Measurements from ENCODE around the gene POLA1. TPM values are rescaled to one million over a fixed set of nuclear protein-coding genes. Genes with fewer than 3 reads are reported as not detected.

POLA1 gene
- total RNA-seq, 1 experiment from 2014 or later, result 15.1 TPM

- DNase-seq (ENCODE audit: low spot score), result no peak
- in situ Hi-C loops (cut with HindIII; ENCODE audit: low sequenced_read_pairs), result no loop called here
Observed at GRCh38 chrX:25001808-25002660, 308.3 kb downstream of the POLA1 start.

DNA sequence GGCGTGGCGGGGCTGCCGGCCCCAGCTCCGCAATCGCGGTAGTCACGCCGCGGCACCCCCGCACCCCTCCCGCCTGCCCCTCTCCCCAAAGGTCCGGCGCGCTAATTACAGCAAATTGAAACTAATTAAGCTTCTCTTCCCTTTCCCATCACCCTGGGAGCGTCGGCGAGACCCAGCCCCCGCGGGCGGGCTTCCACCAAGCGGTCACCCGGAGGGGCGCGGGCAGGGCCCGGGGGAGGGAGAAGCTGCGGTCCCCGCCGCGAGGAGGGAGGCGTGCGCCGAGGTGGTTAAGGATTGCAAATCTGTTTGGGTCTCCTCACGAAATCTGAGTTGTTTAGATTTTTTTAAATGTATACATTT is 308.9 kb downstream of the POLA1 start:
- in situ Hi-C loops (cut with HindIII; ENCODE audit: low sequenced_read_pairs), result no loop called here
- DNase-seq (ENCODE audit: low spot score), result no peak

- in situ Hi-C loops (cut with HindIII; ENCODE audit: low sequenced_read_pairs), result no loop called here
- no peak for DNase-seq (ENCODE audit: low spot score)
Observed at GRCh38 chrX:25003066-25003849, 309.5 kb downstream of the POLA1 start.

DNA sequence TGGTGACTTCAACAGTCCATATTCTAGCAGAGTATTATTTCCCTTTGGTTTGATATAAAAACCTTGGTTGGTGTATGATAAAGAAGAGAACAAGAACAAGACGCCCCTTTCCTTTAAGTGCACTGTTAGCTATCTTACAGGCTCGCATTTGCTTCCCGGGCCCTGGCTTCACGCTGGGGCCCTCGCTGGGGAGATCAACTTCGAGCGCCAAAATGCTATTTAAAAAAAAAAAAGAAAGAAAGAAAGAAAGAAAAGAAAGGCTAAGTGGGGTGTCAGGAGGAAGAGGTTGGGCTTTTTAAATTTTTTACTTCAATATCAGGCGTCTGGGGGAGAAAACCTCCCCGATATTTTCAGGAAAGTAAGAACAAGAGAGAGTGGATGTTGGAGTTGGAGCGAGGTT is 310.3 kb downstream of the POLA1 start:
- in situ Hi-C loops (cut with HindIII; ENCODE audit: low sequenced_read_pairs), result no loop called here
- no peak for DNase-seq (ENCODE audit: low spot score)

- no peak for DNase-seq (ENCODE audit: low spot score)
- in situ Hi-C loops (cut with HindIII; ENCODE audit: low sequenced_read_pairs), result no loop called here
Observed at GRCh38 chrX:25004485-25005032, 310.8 kb downstream of the POLA1 start.

- no peak for DNase-seq (ENCODE audit: low spot score)
Observed at GRCh38 chrX:25005034-25005381, 311.3 kb downstream of the POLA1 start.

DNA sequence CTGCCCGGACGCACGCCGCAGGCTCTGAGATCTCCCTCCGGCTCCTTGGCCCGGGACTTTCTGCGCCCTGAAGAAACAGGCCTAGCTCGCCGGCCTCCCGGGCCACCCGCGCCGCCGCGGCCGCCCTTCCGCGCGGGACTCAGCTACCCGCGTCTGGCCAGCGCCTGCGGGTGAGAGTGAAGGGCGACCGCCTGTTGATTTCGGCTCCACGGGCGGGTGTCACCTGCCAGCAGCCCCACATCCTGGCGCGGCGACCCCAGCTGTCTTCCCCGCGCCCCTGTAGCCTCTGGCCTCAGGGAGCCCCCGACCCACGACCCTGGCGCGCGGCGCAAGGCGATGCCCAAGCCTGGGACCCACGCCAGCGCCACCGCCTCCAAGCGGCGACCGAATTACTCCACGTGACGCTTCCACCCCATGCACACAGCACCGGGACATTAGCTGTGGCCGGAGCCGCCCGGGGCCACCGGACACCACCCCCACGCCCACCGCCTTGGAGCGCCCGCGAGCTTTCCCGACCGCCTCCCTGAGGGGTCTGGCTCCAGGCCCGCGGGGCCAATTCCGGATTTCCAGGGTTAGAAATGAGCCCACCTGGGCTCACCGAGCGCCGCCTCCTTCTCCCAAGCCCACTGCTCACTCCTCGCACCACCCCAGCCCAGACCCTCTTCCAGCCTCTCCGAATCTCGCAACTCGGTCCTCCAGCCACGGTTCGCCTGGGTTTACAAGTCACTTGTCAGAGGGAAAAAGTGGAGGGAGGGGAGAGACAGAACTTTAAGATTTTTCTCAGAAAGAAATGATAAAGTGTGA is 311.9 kb downstream of the POLA1 start:
- DNase-seq (ENCODE audit: low spot score), result no peak
- in situ Hi-C loops (cut with HindIII; ENCODE audit: low sequenced_read_pairs), result no loop called here

More at GRCh38 chrX:25005034-25005381, 311.3 kb downstream of the POLA1 start:
- in situ Hi-C loops (cut with HindIII; ENCODE audit: low sequenced_read_pairs), result no loop called here

DNA sequence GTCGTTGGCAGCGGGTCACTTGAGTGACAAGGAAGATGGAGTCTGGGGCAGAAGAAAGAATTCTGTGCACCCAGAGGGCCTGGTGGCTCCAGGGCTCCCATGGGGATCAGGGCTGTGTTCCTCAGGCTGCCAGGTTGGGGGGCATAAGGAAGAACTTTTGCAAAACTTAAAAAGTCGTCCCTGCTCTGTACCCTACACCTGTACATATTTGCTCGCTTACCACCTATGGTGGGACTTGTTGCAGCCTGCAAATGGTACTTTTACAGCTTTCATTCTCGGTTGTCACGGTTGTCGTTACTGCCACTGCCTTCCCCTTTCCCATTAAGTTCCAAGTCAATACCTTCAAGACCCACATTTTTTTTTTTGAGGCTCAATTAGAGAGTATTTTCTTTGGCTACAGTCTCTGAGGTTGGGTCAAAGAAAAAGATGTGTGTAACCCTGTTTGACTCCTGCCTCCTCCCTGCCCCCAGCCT is 312.9 kb downstream of the POLA1 start:
- in situ Hi-C loops (cut with HindIII; ENCODE audit: low sequenced_read_pairs), result no loop called here
- DNase-seq (ENCODE audit: low spot score), result no peak

DNA sequence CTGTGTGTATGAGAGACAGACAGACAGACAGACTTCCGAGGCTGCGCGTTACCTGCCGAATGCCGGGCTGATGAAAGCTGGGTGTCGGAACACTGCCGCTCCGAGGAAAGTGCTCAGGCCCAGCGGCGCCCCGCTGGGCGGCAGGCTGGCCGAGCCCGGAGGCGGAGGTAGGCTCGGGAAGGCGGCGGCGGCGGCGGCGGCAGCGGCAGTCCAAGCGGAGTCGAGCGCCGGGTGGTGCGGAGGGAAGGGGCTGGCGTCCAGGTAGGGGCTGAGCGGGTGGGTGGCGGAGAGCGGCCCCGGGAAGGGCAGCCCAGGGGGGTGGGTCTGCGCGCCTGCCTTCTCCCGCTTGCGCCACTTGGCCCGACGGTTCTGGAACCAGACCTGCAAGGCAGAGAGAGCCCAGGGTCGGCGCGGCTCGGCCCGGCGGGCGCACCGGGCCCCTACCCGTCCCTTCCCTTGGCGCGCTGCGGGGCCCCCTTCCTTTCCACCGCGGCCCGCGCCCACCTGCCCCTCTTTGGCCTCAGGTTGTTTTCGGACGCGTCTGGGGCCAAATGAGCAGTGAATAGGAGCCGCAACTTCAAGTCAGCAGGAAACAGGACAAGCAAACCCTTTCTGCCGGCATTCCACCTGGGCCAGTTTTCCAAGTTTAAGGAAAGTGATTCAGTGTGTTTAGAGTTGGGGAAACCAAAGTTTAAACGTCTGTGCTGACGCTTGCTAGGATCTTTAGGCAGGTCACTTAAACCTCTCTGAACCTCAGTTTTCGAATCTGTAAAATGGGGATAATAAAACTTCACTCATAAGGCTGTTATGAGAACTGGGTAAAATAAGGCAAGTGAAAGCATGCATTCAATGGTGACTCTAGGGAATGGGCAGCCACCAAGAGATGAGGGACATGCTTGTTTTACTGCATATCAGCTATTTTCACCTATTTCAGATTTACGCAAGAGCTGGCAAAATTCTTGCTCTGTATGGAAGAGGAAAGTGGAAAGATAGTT is 313.6 kb downstream of the POLA1 start:
- in situ Hi-C loops (cut with HindIII; ENCODE audit: low sequenced_read_pairs), result no loop called here
- DNase-seq (ENCODE audit: low spot score), result no peak

DNA sequence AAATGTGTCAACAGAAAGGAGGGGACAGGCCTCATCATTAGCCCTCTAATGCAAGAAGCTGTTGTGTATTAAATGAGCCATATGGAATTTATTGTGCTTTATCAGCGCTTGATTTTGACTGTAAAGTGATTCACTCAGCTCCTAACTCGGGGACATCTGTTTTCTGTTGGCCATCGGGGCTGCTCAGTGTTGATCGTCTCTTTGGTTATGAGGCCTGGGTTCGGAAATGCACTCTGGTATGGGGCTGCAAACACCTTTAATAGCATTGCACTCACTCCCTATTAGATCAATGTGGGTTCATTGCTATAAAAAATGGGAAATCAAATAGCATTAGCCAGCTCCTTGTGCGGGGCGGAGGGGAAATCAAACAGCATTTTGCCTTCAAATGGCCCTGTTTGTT is 315.7 kb downstream of the POLA1 start:
- in situ Hi-C loops (cut with HindIII; ENCODE audit: low sequenced_read_pairs), result no loop called here
- DNase-seq (ENCODE audit: low spot score), result no peak

- no peak for DNase-seq (ENCODE audit: low spot score)
- in situ Hi-C loops (cut with HindIII; ENCODE audit: low sequenced_read_pairs), result no loop called here
Observed at GRCh38 chrX:25010784-25011588, 317.3 kb downstream of the POLA1 start.

DNA sequence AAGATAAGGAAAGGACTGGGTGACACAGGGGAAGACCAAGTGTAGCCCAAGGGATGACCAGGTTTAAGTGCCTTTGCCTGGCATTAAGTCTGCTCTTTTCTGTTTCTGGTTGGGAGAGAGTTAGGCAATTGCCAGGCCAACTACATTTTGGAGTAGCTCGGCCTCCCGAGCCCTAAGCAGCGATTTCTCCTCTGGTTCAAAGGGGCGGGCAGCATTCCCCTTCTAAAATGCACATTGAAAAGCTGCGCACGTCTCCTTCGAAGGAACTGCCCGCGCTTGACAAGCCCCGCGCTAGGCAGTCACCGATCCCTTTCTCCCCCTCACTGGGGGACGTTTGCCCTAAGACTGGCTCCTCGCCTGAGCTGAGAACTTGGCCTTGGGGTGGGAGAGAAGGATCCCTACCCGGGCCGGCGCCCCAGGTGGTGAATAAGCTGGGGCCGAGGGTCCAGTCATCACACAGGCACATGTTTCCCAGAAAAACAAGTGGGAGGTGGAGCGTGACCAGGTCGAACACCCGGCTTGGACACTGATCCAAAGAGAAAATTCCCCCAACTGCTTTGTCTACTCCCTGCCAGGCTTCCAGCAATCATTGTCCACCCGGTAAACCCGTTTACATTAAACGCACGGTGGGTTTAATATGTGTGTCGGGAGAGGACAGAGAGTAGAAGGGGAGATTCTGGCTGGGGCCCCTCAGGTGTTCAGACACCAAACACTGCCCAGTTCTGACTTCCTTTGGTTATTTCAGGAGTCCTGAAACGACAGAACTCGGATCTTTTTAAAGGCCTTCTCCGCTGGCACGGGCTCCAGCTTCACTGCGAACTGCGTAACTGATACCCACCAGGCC is 318.1 kb downstream of the POLA1 start:
- no peak for DNase-seq (ENCODE audit: low spot score)
- in situ Hi-C loops (cut with HindIII; ENCODE audit: low sequenced_read_pairs), result no loop called here

GRCh38 chrX:25012433-25012735 is 318.7 kb downstream of the POLA1 start:
- no peak for DNase-seq (ENCODE audit: low spot score)
- in situ Hi-C loops (cut with HindIII; ENCODE audit: low sequenced_read_pairs), result no loop called here

GRCh38 chrX:25012793-25013631 is 319.3 kb downstream of the POLA1 start:
- in situ Hi-C loops (cut with HindIII; ENCODE audit: low sequenced_read_pairs), result no loop called here
- no peak for DNase-seq (ENCODE audit: low spot score)

DNA sequence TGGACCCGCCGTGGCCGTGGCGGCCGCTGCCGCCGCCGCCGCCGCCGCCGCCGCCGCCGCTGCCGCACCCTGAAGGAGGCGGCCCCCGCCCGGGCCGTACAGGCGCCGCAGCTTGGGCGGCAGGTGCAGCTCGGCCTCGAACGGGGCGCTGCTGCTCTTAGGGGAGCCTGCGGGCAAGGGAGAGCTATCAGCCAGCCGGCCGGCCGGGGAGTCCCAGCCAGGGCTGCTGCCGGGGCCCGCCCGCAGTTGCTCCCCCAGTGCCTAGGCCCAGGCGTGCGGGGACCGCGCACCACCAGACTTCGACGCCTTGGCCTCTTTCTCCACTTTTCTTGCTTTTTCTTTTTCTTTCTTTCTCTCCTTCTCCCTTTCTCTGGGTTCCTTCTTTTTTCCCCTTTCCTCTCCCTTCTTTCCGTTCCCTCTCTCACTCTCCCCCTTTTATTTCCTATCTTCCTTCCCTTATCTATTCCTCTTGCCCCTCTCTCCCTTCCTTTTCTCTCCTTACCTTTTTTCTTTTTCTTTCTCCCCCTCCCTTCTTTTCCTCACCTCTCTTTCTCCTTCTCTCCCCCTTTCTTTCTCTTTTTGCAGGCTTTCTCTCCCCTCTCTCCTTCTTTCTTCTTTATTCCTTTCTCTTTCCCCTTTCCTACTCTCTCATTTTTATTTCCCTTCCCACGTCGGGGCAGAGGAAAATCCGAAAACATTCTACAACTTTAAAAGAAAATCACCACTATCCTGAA is 320.1 kb downstream of the POLA1 start:
- in situ Hi-C loops (cut with HindIII; ENCODE audit: low sequenced_read_pairs), result no loop called here
- DNase-seq (ENCODE audit: low spot score), result no peak
